ENCODE measurements around the gene MYEF2.

Gene MYEF2

GRCh38 chr15:48191574-48192225 is 13.6 kb upstream of the MYEF2 start, which contains the start of gene CTXN2:
Gene CTXN2 (plus strand): TSS chr15:48191665. CDS start chr15:48201301, 9,636 bp downstream.
- peak within 1 kb of the TSS; percentile 56 for H3K27ac ChIP-seq
- TF ChIP-seq CTCF (conservative IDR thresholded peaks at IDR 0.05): no peak

GRCh38 chr15:48190932-48191573 is 13.0 kb upstream of the MYEF2 start:
- no peak for TF ChIP-seq CTCF (conservative IDR thresholded peaks at IDR 0.05)
- H3K27ac ChIP-seq: peak overlapping the region; percentile 56

GRCh38 chr15:48186271-48186670 is 8.2 kb upstream of the MYEF2 start:
- no peak overlapping the region for H3K27ac ChIP-seq
- no peak for TF ChIP-seq CTCF (conservative IDR thresholded peaks at IDR 0.05)

- no peak for TF ChIP-seq CTCF (conservative IDR thresholded peaks at IDR 0.05)
- no peak overlapping the region for H3K27ac ChIP-seq
Measured at GRCh38 chr15:48185529-48185928, 7.4 kb upstream of the MYEF2 start.

GRCh38 chr15:48182749-48183148 is 4.7 kb upstream of the MYEF2 start:
- TF ChIP-seq CTCF (conservative IDR thresholded peaks at IDR 0.05): no peak
- H3K27ac ChIP-seq: no peak overlapping the region

- TF ChIP-seq CTCF (conservative IDR thresholded peaks at IDR 0.05): no peak
- H3K27ac ChIP-seq: peak overlapping the region; percentile 93
Measured at GRCh38 chr15:48178648-48178931, 495 bp upstream of the MYEF2 start.

- no peak for TF ChIP-seq CTCF (conservative IDR thresholded peaks at IDR 0.05)
- H3K27ac ChIP-seq: peak overlapping the region; percentile 93
Measured at GRCh38 chr15:48177383-48177765, 721 bp downstream of the MYEF2 start.

Measured in VCaP (cell line).